WTC11 (cell line): ENCODE results near the gene UBAP2.

Experiments used
- CREM ChIP-seq: sonication (generic); formaldehyde crosslinking; IDR thresholded peaks from 2 replicates; pipeline ENCODE4 v1.8.1; 2022; ENCODE audit warnings: mild to moderate bottlenecking, missing genetic modification reagents, moderate library complexity
- CTCF ChIP-seq: fragments of 200-600 bp; IDR thresholded peaks from 2 replicates; pipeline ENCODE4 v1.8.0; 2022; ENCODE audit warnings: antibody characterized with exemption
- ELF4 ChIP-seq: sonication (generic); formaldehyde crosslinking; IDR thresholded peaks from 2 replicates; pipeline ENCODE4 v1.8.1; 2022; ENCODE audit warnings: low read depth, mild to moderate bottlenecking, moderate library complexity, missing genetic modification reagents
- ESRRA ChIP-seq: sonication (generic); formaldehyde crosslinking; IDR thresholded peaks from 2 replicates; pipeline ENCODE4 v1.8.1; 2022; ENCODE audit warnings: mild to moderate bottlenecking, missing genetic modification reagents, borderline replicate concordance
- MAX ChIP-seq: sonication (generic); formaldehyde crosslinking; IDR thresholded peaks from 2 replicates; pipeline ENCODE4 v1.8.0; 2022; ENCODE audit warnings: mild to moderate bottlenecking, missing genetic modification reagents
- PREB ChIP-seq: sonication (generic); formaldehyde crosslinking; IDR thresholded peaks from 2 replicates; pipeline ENCODE4 v1.8.1; 2022; ENCODE audit warnings: mild to moderate bottlenecking, missing genetic modification reagents, moderate library complexity, borderline replicate concordance

- no peak for TF ChIP-seq CTCF
- no peak for TF ChIP-seq ESRRA (CRISPR knock-in tag)
- no peak for TF ChIP-seq ELF4 (CRISPR knock-in tag)
- TF ChIP-seq CREM, result no peak
- no peak for TF ChIP-seq MAX (CRISPR knock-in tag)
- no peak for TF ChIP-seq PREB (CRISPR knock-in tag)
These were observed 154.8 kb downstream of the UBAP2 start for GRCh38 chr9:33893861-33894260.
